EH (cell line): ENCODE results near the gene USP47.

Source experiments
- DNase-seq: peaks from one replicate; pipeline ENCODE4 v3.0.0-alpha.2; 2015; ENCODE audit warnings: low read depth

Gene USP47

GRCh38 chr11:11967669-11968510, 126.1 kb downstream of the USP47 start:
- no peak for DNase-seq

- peak; percentile 90 for DNase-seq
Observed at GRCh38 chr11:11968511-11969280, 126.9 kb downstream of the USP47 start.

- no peak for DNase-seq
Observed at GRCh38 chr11:11969380-11970215, 127.8 kb downstream of the USP47 start.

- DNase-seq: no peak
Observed at GRCh38 chr11:11970556-11970955, 128.8 kb downstream of the USP47 start.

- no peak for DNase-seq
Observed at GRCh38 chr11:11971906-11972547, 130.3 kb downstream of the USP47 start.

GRCh38 chr11:11972730-11973341, 131.1 kb downstream of the USP47 start:
- DNase-seq: no peak

- peak; percentile 96 for DNase-seq
Observed at GRCh38 chr11:11973361-11973800, 131.6 kb downstream of the USP47 start.

GRCh38 chr11:11973866-11974265, 132.1 kb downstream of the USP47 start:
- DNase-seq: peak; percentile 79

GRCh38 chr11:11975201-11976092, 133.7 kb downstream of the USP47 start:
- DNase-seq: peak; percentile 36

- peak; percentile 27 for DNase-seq
Observed at GRCh38 chr11:11976481-11977127, 134.8 kb downstream of the USP47 start.

GRCh38 chr11:11977206-11977938, 135.6 kb downstream of the USP47 start:
- peak; percentile 98 for DNase-seq

GRCh38 chr11:11978098-11978637, 136.4 kb downstream of the USP47 start:
- DNase-seq: no peak

- peak; percentile 88 for DNase-seq
Observed at GRCh38 chr11:11978792-11979487, 137.2 kb downstream of the USP47 start.

GRCh38 chr11:11979488-11980117, 137.8 kb downstream of the USP47 start:
- peak; percentile 90 for DNase-seq

GRCh38 chr11:11980200-11980599, 138.4 kb downstream of the USP47 start:
- DNase-seq: no peak

- DNase-seq: peak; percentile 79
Observed at GRCh38 chr11:11980841-11981308, 139.1 kb downstream of the USP47 start.

- DNase-seq: no peak
Observed at GRCh38 chr11:11981364-11981763, 139.6 kb downstream of the USP47 start.
